Skin of body (tissue), 2 donors: ENCODE results near the gene EIF4G1. TPM values are rescaled to one million over a fixed set of nuclear protein-coding genes. Genes with fewer than 3 reads are reported as not detected.
A peak's percentile ranks its signal among the peaks of the same experiment; 100 is the strongest.

Experiments
- DNase-seq: peaks from one replicate; lab custom pipeline; 2025; lab: John Stamatoyannopoulos, UW
- total RNA-seq: library from RNA; depleted of rRNA; stranded (reverse); fragments of >200 nt; gene quantifications from one replicate; pipeline ENCODE4 v1.2.3, GENCODE V29; 2014

Gene EIF4G1
- total RNA-seq, 1 donor from 2014 or later: 191 TPM

- DNase-seq: peak; percentile 95
These were observed 48.5 kb downstream of the EIF4G1 start for GRCh38 chr3:184362668-184363546.

DNA sequence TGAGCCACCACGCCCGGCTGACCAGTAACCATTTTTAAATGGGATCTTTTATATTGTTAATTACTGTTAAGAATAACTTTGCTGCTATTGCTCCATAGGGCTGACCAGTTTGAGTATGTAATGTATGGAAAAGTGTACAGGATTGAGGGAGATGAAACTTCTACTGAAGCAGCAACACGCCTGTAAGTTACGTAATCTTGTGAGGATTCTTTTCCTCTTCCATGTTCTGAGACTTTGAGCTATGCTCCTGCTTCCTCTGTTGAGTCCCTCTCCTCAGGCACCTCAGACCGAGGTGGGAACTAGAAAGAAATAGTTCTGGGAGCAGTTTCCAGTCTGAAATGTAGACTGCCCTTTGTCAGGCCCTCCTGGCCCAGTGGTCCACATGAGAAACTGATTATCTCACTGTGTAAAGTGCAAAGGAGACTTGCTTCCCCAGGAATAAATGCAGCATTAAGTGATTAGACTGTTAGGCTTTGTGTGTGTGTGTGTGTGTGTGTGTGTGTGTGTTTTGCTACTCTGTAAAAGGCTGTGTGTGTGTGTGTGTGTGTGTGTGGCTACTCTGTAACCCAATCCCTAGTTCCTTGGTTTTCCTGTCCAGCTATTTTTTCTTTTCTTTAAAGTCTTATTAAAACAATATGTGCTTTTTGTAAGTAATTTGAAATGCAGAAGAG is 52.3 kb downstream of the EIF4G1 start:
- DNase-seq: no peak

GRCh38 chr3:184368116-184368515 is 53.7 kb downstream of the EIF4G1 start:
- no peak for DNase-seq

DNA sequence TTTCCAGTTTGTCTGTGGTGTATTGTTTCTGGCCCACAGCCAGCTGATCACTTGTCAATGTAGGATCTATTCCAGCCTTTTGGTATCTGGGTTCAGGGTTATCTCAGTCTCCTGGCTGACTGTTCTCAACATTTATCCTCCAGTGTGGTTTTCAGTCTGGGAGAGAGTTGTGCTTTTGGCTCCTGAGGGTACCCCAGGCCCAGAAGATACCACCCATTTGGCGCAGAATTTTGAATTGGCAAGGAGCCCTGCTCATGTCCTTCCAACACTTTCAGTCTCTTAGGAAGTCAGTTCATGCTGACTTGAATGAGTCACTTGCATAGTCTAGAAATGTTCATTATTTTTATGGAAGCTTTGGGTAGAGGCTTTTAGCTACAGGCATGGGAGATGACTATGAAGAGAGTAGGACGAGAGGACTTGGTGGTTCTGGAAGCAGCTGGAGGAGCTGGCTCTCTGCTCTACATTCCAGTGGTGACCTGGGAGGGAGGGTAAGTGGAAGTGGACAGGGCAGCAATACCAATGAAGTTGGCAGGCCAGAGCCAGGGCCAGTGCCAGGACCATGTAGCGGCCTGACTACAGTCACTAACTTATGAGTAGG is 54.3 kb downstream of the EIF4G1 start:
- no peak for DNase-seq

GRCh38 chr3:184371570-184372018 is 57.2 kb downstream of the EIF4G1 start:
- DNase-seq: peak; percentile 78

DNA sequence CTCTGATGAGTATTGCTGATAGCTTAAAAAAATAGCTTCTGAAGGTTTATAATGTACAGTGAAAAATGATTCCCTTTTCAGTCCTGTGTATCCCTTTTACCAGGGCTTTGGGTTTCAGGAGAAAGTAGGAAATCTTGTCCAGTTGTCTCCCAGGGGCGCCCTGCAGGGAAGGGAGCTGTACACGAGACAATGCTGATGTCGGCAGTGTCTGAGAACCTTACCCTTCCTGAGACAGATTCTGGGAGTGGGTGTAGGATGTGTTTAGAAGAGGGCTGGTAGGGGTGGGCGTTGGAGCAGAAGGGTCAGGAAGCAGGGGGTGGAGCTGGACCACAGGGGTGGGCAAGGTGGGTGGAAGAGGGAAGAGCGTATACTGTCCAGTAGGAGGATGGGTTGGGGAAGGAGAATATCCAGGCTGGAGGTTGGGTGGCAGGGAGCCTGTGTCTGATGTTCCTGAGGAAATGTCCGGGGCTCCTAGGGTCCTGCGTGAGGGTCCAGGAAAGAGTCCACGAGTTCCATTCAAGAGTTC is 58.0 kb downstream of the EIF4G1 start:
- DNase-seq: no peak

GRCh38 chr3:184372911-184373310 is 58.5 kb downstream of the EIF4G1 start:
- DNase-seq: no peak

GRCh38 chr3:184373422-184373821 is 59.0 kb downstream of the EIF4G1 start:
- no peak for DNase-seq

DNA sequence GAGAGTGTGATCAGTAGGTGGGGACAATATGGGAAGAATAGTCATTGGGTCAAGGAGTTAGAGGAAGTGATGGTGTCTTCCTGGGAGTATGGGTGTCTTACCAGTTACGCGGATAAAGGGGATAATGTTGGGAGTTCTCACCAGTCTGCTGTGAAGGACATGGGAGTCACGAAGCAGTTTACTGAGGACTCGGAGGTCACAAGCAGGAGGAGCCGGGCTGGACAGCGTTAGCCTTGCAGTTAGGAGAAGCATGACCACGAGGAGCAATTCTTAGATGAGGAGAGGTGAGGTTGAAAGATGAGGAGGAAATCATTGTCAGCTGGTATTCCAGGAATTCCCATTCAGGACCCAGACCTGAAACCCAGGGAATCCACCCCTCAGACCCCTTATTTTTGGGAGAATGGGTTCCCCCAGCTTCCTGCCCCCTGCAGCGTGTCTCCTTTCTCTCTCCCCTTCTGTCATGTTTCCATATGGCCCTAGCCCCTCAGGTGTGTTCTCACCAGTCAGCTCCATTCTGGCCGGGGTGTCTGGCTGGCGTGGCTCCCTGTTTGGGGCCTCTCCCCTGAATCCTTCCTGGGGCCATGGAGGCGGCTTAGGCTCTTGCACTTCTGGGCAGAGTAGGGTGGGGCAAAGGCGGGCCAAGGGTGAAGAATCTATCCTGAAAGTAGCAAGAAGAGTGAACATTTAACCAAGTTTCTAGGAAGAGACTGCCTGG is 61.5 kb downstream of the EIF4G1 start:
- DNase-seq: no peak

- DNase-seq: no peak
These were observed 63.0 kb downstream of the EIF4G1 start for GRCh38 chr3:184377374-184377773.

GRCh38 chr3:184377882-184378445 is 63.6 kb downstream of the EIF4G1 start, which contains the start of gene THPO:
Gene THPO, minus strand, starts transcription at chr3:184378207. Its CDS starts 1,948 bp downstream, at chr3:184376259.
- no peak for DNase-seq

GRCh38 chr3:184378651-184379357 is 64.4 kb downstream of the EIF4G1 start:
- DNase-seq: peak; percentile 25

- DNase-seq: no peak
These were observed 65.2 kb downstream of the EIF4G1 start, which contains the start of gene CHRD for GRCh38 chr3:184379358-184380184. Gene CHRD, plus strand, starts transcription at chr3:184380054. Its CDS starts 265 bp downstream, at chr3:184380319.

DNA sequence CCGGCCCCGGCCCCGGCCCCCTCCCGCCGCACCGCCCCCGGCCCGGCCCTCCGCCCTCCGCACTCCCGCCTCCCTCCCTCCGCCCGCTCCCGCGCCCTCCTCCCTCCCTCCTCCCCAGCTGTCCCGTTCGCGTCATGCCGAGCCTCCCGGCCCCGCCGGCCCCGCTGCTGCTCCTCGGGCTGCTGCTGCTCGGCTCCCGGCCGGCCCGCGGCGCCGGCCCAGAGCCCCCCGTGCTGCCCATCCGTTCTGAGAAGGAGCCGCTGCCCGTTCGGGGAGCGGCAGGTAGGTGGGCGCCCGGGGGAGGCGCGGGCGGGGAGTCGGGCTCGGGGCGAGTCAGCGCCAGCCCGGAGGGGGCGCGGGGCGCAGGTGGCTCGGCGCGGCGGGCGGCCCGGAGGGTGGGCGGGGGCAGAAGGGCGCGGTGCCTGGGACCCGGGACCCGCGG is 65.8 kb downstream of the EIF4G1 start:
- DNase-seq: peak; percentile 52

DNA sequence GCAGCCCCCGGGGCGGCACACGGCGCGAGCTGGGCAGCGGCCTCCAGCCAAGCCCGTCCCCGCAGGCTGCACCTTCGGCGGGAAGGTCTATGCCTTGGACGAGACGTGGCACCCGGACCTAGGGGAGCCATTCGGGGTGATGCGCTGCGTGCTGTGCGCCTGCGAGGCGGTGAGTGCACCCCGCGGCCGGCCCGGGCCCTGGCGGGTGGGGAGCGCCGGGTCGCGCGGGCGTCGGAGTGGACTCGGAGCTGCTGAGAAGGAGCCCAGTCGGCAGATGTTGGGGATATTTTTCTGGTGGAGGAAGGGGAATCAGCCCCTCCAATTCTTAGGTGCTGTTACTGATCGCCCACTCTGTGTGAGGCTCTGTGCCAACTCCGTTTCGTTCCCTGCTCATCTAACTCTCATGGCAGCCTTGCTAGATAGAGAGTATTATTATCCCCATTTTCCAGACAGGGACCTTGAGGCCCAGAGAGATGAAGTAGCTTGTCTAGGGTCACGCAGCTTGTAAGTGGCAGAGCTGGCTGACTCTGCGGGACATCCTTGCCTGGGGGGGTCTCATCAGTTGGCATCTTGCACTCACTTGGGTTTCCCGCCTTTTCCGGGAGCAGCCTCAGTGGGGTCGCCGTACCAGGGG is 66.3 kb downstream of the EIF4G1 start:
- peak; percentile 21 for DNase-seq

- DNase-seq: no peak
These were observed 67.1 kb downstream of the EIF4G1 start for GRCh38 chr3:184381261-184382224.

- no peak for DNase-seq
These were observed 68.1 kb downstream of the EIF4G1 start for GRCh38 chr3:184382326-184383032.
